Fibroblast of pulmonary artery (primary cell): Measurements from ENCODE around the gene SERGEF.

ENCODE experiments used
- DNase-seq: peaks from one replicate; pipeline ENCODE4 v3.0.0-alpha.2; 2010; ENCODE audit warnings: low read depth
- H3K4me3 ChIP-seq: replicated peaks from 2 replicates; pipeline ENCODE4 v1.5.1; 2011; ENCODE audit warnings: low read depth, mild to moderate bottlenecking, control low read depth, low read length, moderate library complexity
- TF ChIP-seq, protein P1 (sequence below): IDR thresholded peaks from 2 replicates; pipeline ENCODE4 v1.5.1; 2011; ENCODE audit warnings: mild to moderate bottlenecking, control low read depth, low read length, inconsistent platforms; ENCODE audit errors: missing control alignments

Gene SERGEF

DNA sequence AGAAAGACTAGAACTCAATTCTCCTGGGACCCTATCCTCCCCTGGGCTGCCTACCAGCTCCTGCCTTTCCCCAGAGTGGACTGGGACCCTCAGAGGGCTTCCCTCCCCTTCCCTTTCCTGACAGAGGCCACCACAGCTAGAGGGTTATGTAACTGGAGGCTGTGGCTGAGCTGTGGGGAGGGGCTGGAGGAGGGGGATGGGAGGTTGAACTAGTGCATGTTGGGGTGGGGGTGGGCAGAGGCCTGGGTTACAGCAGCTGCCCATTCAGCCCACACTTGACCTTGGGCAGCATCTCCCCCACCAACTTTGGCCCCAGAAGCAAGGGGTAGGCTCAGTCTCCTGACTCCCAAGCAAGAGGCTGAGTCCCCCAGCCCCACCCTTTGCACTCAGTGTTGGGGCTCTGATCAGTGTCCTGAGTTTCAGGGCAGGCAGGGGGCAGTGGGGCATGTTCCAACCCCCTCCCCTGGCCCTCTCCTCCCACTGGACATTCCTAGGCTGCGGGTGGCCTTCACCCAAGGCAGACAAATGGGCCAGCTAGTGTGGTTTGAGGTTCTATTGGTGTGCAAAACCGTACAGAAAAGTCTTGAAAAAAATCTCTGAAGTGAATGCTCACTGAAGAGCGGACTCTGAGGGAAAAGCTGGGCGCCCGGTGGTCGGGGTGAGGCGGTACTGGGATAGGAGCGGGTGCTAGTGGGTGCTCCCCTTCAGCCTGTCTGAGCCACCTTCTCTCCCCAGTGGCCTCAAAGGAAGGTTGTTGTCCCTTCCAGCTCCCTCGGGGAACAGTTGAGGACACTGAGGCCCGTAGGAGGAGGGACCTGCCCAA is 274.5 kb downstream of the SERGEF start:
- H3K4me3 ChIP-seq, result no peak overlapping the region
- TF ChIP-seq, protein P1, sequence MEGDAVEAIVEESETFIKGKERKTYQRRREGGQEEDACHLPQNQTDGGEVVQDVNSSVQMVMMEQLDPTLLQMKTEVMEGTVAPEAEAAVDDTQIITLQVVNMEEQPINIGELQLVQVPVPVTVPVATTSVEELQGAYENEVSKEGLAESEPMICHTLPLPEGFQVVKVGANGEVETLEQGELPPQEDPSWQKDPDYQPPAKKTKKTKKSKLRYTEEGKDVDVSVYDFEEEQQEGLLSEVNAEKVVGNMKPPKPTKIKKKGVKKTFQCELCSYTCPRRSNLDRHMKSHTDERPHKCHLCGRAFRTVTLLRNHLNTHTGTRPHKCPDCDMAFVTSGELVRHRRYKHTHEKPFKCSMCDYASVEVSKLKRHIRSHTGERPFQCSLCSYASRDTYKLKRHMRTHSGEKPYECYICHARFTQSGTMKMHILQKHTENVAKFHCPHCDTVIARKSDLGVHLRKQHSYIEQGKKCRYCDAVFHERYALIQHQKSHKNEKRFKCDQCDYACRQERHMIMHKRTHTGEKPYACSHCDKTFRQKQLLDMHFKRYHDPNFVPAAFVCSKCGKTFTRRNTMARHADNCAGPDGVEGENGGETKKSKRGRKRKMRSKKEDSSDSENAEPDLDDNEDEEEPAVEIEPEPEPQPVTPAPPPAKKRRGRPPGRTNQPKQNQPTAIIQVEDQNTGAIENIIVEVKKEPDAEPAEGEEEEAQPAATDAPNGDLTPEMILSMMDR, result no peak

More for the DNA sequence above, 274.5 kb downstream of the SERGEF start:
- DNase-seq, result no peak
